Brain microvascular endothelial cell (primary cell): Measurements from ENCODE around the gene RRAGD.
A peak's percentile ranks its signal among the peaks of the same experiment; 100 is the strongest.

ENCODE experiments used
- DNase-seq: peaks from one replicate; pipeline ENCODE4 v3.0.0-alpha.2; 2020
- H3K27ac ChIP-seq: fragments of 250-450 bp; sonication (Bioruptor Pico); 2 replicates; pipeline ENCODE4 v1.5.1; 2020; ENCODE audit warnings: mild to moderate bottlenecking, moderate library complexity
- H3K27me3 ChIP-seq: fragments of 250-450 bp; sonication (Bioruptor Pico); replicated peaks from 2 replicates; pipeline ENCODE4 v1.5.1; 2020; ENCODE audit warnings: mild to moderate bottlenecking
- H3K36me3 ChIP-seq: fragments of 250-450 bp; sonication (Bioruptor Pico); replicated peaks from 2 replicates; pipeline ENCODE4 v1.5.1; 2020; ENCODE audit warnings: mild to moderate bottlenecking
- H3K4me3 ChIP-seq: 2 replicates; pipeline ENCODE4 v1.5.1; 2011; ENCODE audit warnings: low read depth, mild to moderate bottlenecking, control low read depth, low read length, moderate library complexity
- in situ Hi-C: cut with HindIII; loops from 2 replicates; pipeline ENCODE4 v1.10.0; 2017; ENCODE audit warnings: low sequenced_read_pairs, low pct_ligation_motif_present
- TF ChIP-seq, protein P1 (sequence below): IDR thresholded peaks from 2 replicates; pipeline ENCODE4 v1.5.1; 2011; ENCODE audit warnings: low read depth, mild to moderate bottlenecking, moderate library complexity, low read length, control low read depth, inconsistent platforms; ENCODE audit errors: missing control alignments

The RRAGD gene

DNA sequence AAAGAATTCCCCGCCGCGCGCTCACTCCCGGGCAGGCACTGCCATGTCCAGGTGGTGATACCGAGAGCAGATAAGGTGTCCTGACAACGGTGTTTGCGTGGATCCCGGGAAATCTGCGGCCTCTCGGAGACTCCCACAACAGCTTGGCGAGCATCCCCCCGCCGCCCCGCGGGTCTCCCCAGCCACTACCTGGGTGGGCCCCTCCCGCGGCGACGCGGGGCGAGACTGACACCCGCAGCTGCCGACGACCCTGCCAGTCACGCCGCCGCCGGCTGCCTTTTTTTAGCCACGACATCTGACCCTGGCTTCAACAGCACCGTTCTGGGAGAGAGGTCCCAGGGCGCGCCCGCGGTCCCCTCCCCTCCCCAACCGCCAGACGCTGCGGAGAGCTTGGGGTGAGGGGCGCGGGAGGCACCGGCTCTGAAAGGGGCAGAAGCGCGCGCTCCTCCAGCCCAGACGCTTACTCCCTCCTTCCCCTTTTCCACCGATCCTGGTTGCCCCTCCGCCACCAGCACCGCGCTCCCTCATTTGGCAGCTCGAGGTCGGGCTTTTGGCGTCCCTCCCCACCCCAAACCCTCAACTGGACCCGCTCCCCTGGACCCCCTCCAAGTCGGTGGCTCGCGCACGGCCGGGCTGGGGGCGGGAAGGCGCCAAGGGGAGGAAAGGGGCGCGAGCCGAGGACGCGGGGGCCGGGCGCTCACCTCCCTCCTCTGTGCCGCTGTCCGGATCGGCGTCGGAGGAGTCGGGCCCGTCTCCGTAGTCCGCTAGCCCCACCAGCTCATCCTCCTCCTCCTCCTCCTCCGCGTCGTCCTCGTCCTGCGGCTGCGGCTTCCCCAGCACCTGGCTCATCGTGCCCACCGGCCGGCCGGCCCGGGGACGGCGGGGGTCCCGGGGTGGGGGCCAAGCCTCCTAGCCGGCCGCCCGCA, 665 bp downstream of the RRAGD start:
- no peaks in the 10 kb centered on the region for H3K36me3 ChIP-seq
- H3K4me3 ChIP-seq = peak overlapping the region; percentile 52
- in situ Hi-C loops = no loop called here
- no peak for DNase-seq
- peaks cover 34% of the 10 kb centered on the region for H3K27me3 ChIP-seq
- TF ChIP-seq, protein P1, sequence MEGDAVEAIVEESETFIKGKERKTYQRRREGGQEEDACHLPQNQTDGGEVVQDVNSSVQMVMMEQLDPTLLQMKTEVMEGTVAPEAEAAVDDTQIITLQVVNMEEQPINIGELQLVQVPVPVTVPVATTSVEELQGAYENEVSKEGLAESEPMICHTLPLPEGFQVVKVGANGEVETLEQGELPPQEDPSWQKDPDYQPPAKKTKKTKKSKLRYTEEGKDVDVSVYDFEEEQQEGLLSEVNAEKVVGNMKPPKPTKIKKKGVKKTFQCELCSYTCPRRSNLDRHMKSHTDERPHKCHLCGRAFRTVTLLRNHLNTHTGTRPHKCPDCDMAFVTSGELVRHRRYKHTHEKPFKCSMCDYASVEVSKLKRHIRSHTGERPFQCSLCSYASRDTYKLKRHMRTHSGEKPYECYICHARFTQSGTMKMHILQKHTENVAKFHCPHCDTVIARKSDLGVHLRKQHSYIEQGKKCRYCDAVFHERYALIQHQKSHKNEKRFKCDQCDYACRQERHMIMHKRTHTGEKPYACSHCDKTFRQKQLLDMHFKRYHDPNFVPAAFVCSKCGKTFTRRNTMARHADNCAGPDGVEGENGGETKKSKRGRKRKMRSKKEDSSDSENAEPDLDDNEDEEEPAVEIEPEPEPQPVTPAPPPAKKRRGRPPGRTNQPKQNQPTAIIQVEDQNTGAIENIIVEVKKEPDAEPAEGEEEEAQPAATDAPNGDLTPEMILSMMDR = no peak
- H3K27ac ChIP-seq = no peak overlapping the region

DNA sequence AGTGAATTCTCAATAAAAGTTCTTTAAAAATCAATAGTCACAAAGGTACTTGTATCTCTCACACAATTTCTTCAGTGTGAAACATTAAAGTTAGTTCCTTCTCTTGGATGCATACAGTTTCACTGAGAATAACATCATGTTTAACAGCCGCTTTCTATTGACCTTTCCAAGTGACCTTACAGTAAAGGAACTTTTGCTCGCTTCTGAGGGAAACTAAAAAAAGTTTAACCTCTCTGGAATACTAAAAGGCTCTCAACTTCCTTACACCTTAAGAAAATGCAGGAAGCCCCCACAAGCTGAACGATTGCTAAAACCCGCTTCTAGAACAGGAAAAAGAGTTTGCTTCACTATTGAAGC, 1.3 kb downstream of the RRAGD start:
- TF ChIP-seq, protein P1 = no peak
- H3K4me3 ChIP-seq = peak overlapping the region; percentile 52
- H3K36me3 ChIP-seq = no peaks in the 10 kb centered on the region
- H3K27me3 ChIP-seq = peaks cover 36% of the 10 kb centered on the region
- in situ Hi-C loops = no loop called here
- no peak overlapping the region for H3K27ac ChIP-seq
- DNase-seq = no peak

DNA sequence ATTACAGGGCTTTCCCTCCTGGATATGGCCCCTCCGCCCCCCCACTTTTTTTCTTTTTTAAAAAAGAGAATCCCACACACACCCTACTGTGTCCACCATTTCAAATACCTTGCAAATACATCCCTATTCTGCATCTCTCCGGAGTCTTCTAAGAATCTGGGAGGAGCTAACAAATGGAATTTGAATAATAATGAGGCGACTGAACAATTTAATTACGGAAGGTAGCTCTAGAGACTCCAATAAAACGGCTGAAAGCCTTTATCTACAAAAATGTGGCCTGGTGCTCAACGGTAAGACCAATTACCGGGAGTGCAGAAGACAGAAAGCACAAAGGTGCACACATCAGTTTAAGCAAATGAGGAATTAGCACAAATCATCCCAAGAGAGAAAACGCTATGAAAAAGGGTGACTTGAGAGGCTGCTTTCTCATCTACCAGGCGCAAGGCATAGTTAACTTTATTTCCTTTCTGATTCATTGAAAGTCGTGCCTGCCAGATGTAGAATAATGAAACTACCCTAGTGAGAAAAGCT, 1.8 kb downstream of the RRAGD start:
- H3K4me3 ChIP-seq = no peak overlapping the region
- in situ Hi-C loops = no loop called here
- peaks cover 36% of the 10 kb centered on the region for H3K27me3 ChIP-seq

DNA sequence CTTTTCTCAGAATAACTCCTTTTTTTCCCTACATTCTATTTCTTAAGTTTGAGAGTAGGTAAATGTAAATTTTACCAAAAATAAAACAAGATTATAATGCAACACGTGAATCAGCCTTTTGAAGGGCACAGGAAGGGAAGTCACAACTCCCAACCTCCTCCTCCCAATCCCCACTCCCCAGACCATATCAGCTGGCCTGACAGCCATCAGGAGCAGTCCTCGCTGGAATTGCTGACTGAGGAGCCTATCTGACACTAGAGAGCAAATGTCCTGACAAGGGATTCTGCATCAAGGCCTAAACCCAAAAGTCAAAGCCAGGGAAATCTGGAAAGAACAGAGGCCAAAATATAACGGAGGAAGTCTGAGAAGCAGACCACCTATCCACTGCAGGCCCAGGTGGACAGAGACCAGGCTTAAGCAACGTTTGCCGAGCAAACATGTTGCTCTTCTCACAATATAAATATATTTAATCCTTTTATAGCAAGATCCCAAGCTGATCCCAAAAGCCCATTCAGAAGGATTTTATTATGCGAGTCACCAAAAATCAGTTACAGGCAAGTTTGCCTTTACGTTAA, 2.5 kb downstream of the RRAGD start:
- Histone ChIP-seq H3K27me3 (peaks cover 36% of the 10 kb centered on the region), H3K4me3 (no peak overlapping the region), H3K27ac (no peak overlapping the region), H3K36me3 (no peaks in the 10 kb centered on the region)
- TF ChIP-seq, protein P1 = no peak
- no peak for DNase-seq
- in situ Hi-C loops = no loop called here

More for the DNA sequence above, 1.8 kb downstream of the RRAGD start:
- TF ChIP-seq, protein P1 = no peak
- DNase-seq = no peak
- no peaks in the 10 kb centered on the region for H3K36me3 ChIP-seq
- no peak overlapping the region for H3K27ac ChIP-seq

DNA sequence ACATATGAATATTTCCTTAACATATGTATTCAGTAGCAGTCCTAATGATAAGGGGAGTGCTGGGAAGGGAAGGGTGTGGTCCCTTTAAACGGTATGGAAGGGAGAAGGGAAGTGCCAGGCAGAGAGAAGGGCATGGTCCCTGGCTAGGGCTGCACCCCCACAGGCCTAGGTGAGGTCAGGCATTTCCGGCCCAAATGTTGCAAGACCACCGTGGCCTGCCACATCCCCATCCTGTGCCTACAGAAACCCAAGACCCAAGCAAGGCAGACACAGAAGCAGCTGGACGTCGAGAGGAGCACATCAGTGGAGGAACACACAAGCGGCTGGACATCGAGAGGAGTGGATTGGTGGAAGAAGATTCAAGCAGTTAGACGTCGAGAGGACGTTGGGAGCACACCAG, 5.9 kb downstream of the RRAGD start:
- Histone ChIP-seq H3K36me3 (no peaks in the 10 kb centered on the region), H3K4me3 (no peak overlapping the region), H3K27me3 (peaks cover 13% of the 10 kb centered on the region), H3K27ac (no peak overlapping the region)
- in situ Hi-C loops = no loop called here
- DNase-seq = no peak
- TF ChIP-seq, protein P1 = no peak
